ENCODE results near the gene ABCC12. TPM values are rescaled to one million over a fixed set of nuclear protein-coding genes. Genes with fewer than 3 reads are reported as not detected.

ABCC12 gene
- total RNA-seq (ENCODE audit: low replicate concordance): 0.06 and 0.12 TPM in 2 replicates

GRCh38 chr16:48155926-48156789 lies at the start of gene ABCC12:
TSS of gene ABCC12 (minus strand) at chr16:48155993. CDS start at chr16:48146424, 9,569 bp downstream.
- Mint-ChIP-seq H3K27me3 (ENCODE audit: insufficient read depth, low read depth) (peaks cover 5% of the 10 kb centered on the region), H3K27ac (no peak within 1 kb of the TSS), H3K4me3 (no peak within 1 kb of the TSS), H3K36me3 (no peaks in the 10 kb centered on the region), H3K4me1 (peaks cover 7% of the 10 kb centered on the region), H3K9me3 (no peaks in the 10 kb centered on the region)
- Histone ChIP-seq H3K4me3 (no peak within 1 kb of the TSS), H3K27ac (no peak within 1 kb of the TSS), H3K9me3 (ENCODE audit: low read depth) (no peaks in the 10 kb centered on the region), H3K4me2 (no peak within 1 kb of the TSS), H3F3A (ENCODE audit: low read depth) (no peaks in the 10 kb centered on the region), H3K79me2 (ENCODE audit: low read depth) (no peaks in the 10 kb centered on the region), H2AFZ (replicated peaks) (no peak within 1 kb of the TSS), H3K27me3 (peaks cover 4% of the 10 kb centered on the region), H3K36me3 (no peaks in the 10 kb centered on the region), H3K9ac (no peak within 1 kb of the TSS), H4K20me1 (ENCODE audit: low read depth) (no peaks in the 10 kb centered on the region), H3K4me1 (no peaks in the 10 kb centered on the region)
- DNase-seq (ENCODE audit: low spot score): no peak
- no peak for TF ChIP-seq EZH2 (IDR thresholded peaks at IDR 0.05)
- no peak for TF ChIP-seq EZH2phosphoT487 (IDR thresholded peaks at IDR 0.05)
- TF ChIP-seq CTCF (IDR thresholded peaks at IDR 0.05): no peak

- TF ChIP-seq EZH2 (IDR thresholded peaks at IDR 0.05): no peak
- no peak for TF ChIP-seq EZH2phosphoT487 (IDR thresholded peaks at IDR 0.05)
- TF ChIP-seq CTCF (IDR thresholded peaks at IDR 0.05): no peak
- H3K36me3 ChIP-seq: no peaks in the 10 kb centered on the region
- Mint-ChIP-seq H3K9me3 (no peaks in the 10 kb centered on the region), H3K4me1 (no peaks in the 10 kb centered on the region), H3K27ac (no peak overlapping the region), H3K27me3 (ENCODE audit: insufficient read depth, low read depth) (no peaks in the 10 kb centered on the region), H3K36me3 (no peaks in the 10 kb centered on the region), H3K4me3 (no peak overlapping the region)
- H3K79me2 ChIP-seq (ENCODE audit: low read depth): no peaks in the 10 kb centered on the region
- no peak overlapping the region for H2AFZ ChIP-seq (replicated peaks)
- H3K27ac ChIP-seq: no peak overlapping the region
- H3K27me3 ChIP-seq: no peaks in the 10 kb centered on the region
- no peak overlapping the region for H3K4me3 ChIP-seq
- DNase-seq (ENCODE audit: low spot score): no peak
- H4K20me1 ChIP-seq (ENCODE audit: low read depth): no peaks in the 10 kb centered on the region
- no peaks in the 10 kb centered on the region for H3F3A ChIP-seq (ENCODE audit: low read depth)
- no peaks in the 10 kb centered on the region for H3K4me1 ChIP-seq
- no peak overlapping the region for H3K9ac ChIP-seq
- no peak overlapping the region for H3K4me2 ChIP-seq
- H3K9me3 ChIP-seq (ENCODE audit: low read depth): no peaks in the 10 kb centered on the region
Measured at GRCh38 chr16:48204825-48205151, 49.0 kb upstream of the ABCC12 start.

- no peak for TF ChIP-seq EZH2 (IDR thresholded peaks at IDR 0.05)
- TF ChIP-seq EZH2phosphoT487 (IDR thresholded peaks at IDR 0.05): no peak
- TF ChIP-seq CTCF (IDR thresholded peaks at IDR 0.05): no peak
- Histone ChIP-seq H3K36me3 (no peaks in the 10 kb centered on the region), H3K4me2 (no peak overlapping the region), H3K9ac (no peak overlapping the region), H2AFZ (replicated peaks) (no peak overlapping the region), H3F3A (ENCODE audit: low read depth) (no peaks in the 10 kb centered on the region), H3K27me3 (no peaks in the 10 kb centered on the region), H3K27ac (no peak overlapping the region), H3K4me1 (no peaks in the 10 kb centered on the region), H3K79me2 (ENCODE audit: low read depth) (no peaks in the 10 kb centered on the region), H3K4me3 (no peak overlapping the region), H3K9me3 (ENCODE audit: low read depth) (no peaks in the 10 kb centered on the region), H4K20me1 (ENCODE audit: low read depth) (no peaks in the 10 kb centered on the region)
- Mint-ChIP-seq H3K27ac (no peak overlapping the region), H3K36me3 (no peaks in the 10 kb centered on the region), H3K4me3 (no peak overlapping the region), H3K9me3 (no peaks in the 10 kb centered on the region), H3K4me1 (no peaks in the 10 kb centered on the region), H3K27me3 (ENCODE audit: insufficient read depth, low read depth) (no peaks in the 10 kb centered on the region)
- no peak for DNase-seq (ENCODE audit: low spot score)
Measured at GRCh38 chr16:48203974-48204824, 48.4 kb upstream of the ABCC12 start.
